Right lobe of liver (tissue), 4 donors: ENCODE measurements around the gene CXCR6.
A peak's percentile ranks its signal among the peaks of the same experiment; 100 is the strongest.

Experiments
- CTCF ChIP-seq, 4 donors: fragments of 200-600 bp in 3 of 4; fragments of 450-650 bp in 1 of 4; IDR thresholded peaks; one replicate each; pipeline versions ENCODE4 v1.5.1 to v1.8.0; 2016 to 2022; ENCODE audit warnings: antibody characterized with exemption in 4 of 4, mild to moderate bottlenecking in 2 of 4
- POLR2A ChIP-seq: fragments of 450-650 bp; IDR thresholded peaks from one replicate; pipeline ENCODE4 v1.6.1; 2017; ENCODE audit warnings: antibody characterized with exemption, mild to moderate bottlenecking
- donor health status: DM: no; HTN: no; CAD: no.
- donor health status: DM: no; HTN: no; CAD: no.
- donor health status: DM: no; HTN: yes; CAD: no.

DNA sequence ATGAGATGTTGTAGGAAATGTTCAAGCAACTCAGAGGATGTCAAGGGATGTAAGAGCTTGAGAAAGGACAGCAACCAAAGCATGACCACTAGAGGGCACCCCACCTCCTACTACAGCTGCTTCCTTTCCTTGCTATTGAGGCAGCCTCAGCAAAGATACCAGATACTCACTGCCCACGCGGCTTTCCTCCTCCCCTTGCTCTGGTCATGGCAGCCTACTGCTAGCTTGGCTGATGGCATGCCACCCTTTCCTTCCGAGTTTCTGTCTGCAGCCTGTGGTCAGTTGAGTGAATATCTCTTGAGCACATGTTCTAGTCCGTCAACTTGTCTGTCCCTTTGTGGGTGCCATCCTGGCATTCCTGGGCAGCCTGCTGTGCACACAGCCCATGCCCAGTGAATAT lies 4.4 kb upstream of the CXCR6 start:
- peak; percentile 84 to 89 (median 86) for TF ChIP-seq CTCF (IDR thresholded peaks at IDR 0.05)
- no peak for TF ChIP-seq POLR2A
